Activated naive CD8-positive, alpha-beta T cell treated with anti-CD3 and anti-CD28 coated beads, Interleukin-2, amount 50 U/mL, for 24 hours (primary cell): ENCODE measurements around the gene TNF.
"Not testable (repeated sequence)": the region's sequence is repeated elsewhere in the genome, so short reads cannot be mapped to it uniquely, and the experiment has no call there.

Source experiments
- ATAC-seq: fragments of 150-1000 bp; cut with Tn5 transposase; one replicate; pipeline ENCODE4 v1.10.0; 2021
- DNase-seq: peaks from one replicate; pipeline ENCODE4 v3.0.0; 2021
- H3K27ac Mint-ChIP-seq: one replicate; pipeline ENCODE4 v1.8.0; 2021; ENCODE audit warnings: mild to moderate bottlenecking, mixed read lengths
- H3K27me3 Mint-ChIP-seq: one replicate; pipeline ENCODE4 v1.8.0; 2021; ENCODE audit warnings: mixed read lengths
- H3K36me3 Mint-ChIP-seq: one replicate; pipeline ENCODE4 v1.8.0; 2021; ENCODE audit warnings: low read depth, mixed read lengths
- H3K4me1 Mint-ChIP-seq: one replicate; pipeline ENCODE4 v1.8.0; 2021; ENCODE audit warnings: mixed read lengths
- H3K4me3 Mint-ChIP-seq: one replicate; pipeline ENCODE4 v1.8.0; 2021; ENCODE audit warnings: mild to moderate bottlenecking, moderate library complexity, mixed read lengths
- H3K9me3 Mint-ChIP-seq: one replicate; pipeline ENCODE4 v1.8.0; 2021; ENCODE audit warnings: mixed read lengths

Gene TNF

DNA sequence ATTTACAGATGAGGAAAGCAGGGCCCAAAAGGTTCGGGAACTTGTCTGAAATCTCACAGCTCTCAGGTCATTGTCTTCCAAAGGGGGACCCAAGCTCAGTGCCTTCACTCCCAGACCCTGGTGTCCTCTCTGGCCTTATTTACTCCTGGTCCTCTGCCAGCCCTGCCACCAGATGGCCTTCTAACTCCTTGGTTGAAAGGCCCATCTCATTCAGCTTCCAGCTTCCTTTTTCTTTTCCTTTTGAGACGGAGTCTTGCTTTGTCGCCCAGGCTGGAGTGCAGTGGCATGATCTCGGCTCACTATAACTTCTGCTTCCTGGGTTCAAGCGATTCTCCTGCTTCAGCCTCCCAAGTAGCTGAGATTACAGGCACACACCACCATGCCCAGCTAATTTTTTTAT, 24.0 kb upstream of the TNF start:
- Mint-ChIP-seq H3K4me3 (peak overlapping the region; percentile 48), H3K4me1 (peaks cover 69% of the 10 kb centered on the region), H3K36me3 (peaks cover 22% of the 10 kb centered on the region)
- H3K9me3 Mint-ChIP-seq, H3K27ac Mint-ChIP-seq, H3K27me3 Mint-ChIP-seq: not testable (repeated sequence)
- ATAC-seq (peak; percentile 27), DNase-seq (peak; percentile 63)

GRCh38 chr6:31556307-31556706, 19.1 kb upstream of the TNF start:
- no peak overlapping the region for H3K4me3 Mint-ChIP-seq
- peak overlapping the region; percentile 44 for H3K27ac Mint-ChIP-seq
- peaks cover 33% of the 10 kb centered on the region for H3K36me3 Mint-ChIP-seq

DNA sequence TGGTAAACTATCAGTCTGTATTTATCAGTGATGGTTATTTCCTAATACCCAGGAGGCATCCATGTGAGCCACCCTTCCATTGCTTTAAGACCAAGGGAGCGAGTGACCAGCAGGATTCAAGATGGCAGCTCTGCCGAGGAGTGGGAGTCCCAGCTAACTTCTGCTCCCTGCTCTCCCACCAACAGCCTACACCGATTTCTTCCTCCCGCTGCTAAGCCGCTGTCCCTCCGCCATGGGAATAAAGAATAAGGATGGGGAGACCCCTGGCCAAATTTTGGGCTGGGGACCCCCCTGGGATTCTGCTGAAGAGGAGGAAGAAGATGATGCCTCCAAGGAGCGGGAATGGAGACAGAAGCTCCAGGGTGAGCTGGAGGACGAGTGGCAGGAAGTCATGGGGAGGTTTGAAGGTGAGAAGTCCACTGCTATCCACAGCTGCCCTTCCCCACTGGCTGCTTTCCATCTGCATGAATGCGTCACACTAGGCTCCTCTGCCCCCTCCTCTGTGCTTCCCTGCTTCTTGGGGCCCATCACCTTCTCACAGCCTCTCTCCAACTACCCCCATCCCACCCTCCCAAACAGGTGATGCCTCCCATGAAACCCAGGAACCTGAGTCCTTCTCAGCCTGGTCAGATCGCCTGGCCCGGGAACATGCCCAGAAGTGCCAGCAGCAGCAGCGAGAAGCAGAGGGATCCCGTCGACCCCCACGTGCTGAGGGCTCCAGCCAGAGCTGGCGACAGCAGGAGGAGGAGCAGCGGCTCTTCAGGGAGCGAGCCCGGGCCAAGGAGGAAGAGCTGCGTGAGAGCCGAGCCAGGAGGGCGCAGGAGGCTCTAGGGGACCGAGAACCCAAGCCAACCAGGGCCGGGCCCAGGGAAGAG, 17.7 kb upstream of the TNF start:
- H3K27ac Mint-ChIP-seq = peak overlapping the region; percentile 96
- H3K9me3 Mint-ChIP-seq = no peaks in the 10 kb centered on the region
- H3K4me3 Mint-ChIP-seq = no peak overlapping the region
- peaks cover 84% of the 10 kb centered on the region for H3K4me1 Mint-ChIP-seq
- H3K27me3 Mint-ChIP-seq = peaks cover 4% of the 10 kb centered on the region
- H3K36me3 Mint-ChIP-seq = peaks cover 35% of the 10 kb centered on the region
- no peak for DNase-seq
- ATAC-seq = no peak

More at GRCh38 chr6:31556307-31556706, 19.1 kb upstream of the TNF start:
- ATAC-seq (no peak), DNase-seq (no peak)
- no peaks in the 10 kb centered on the region for H3K9me3 Mint-ChIP-seq
- peaks cover 80% of the 10 kb centered on the region for H3K4me1 Mint-ChIP-seq
- peaks cover 4% of the 10 kb centered on the region for H3K27me3 Mint-ChIP-seq

- peak overlapping the region; percentile 63 for H3K4me3 Mint-ChIP-seq
- peak overlapping the region; percentile 96 for H3K27ac Mint-ChIP-seq
Measured at GRCh38 chr6:31558318-31558625, 17.1 kb upstream of the TNF start.

GRCh38 chr6:31558631-31559500, 16.5 kb upstream of the TNF start:
- Mint-ChIP-seq H3K4me3 (peak overlapping the region; percentile 63), H3K4me1 (peaks cover 92% of the 10 kb centered on the region), H3K27me3 (peaks cover 4% of the 10 kb centered on the region), H3K27ac (peak overlapping the region; percentile 96), H3K9me3 (no peaks in the 10 kb centered on the region), H3K36me3 (peaks cover 39% of the 10 kb centered on the region)
- DNase-seq (peak; percentile 74), ATAC-seq (peak; percentile 55)

More at GRCh38 chr6:31558318-31558625, 17.1 kb upstream of the TNF start:
- Mint-ChIP-seq H3K36me3 (peaks cover 36% of the 10 kb centered on the region), H3K9me3 (no peaks in the 10 kb centered on the region), H3K27me3 (peaks cover 4% of the 10 kb centered on the region), H3K4me1 (peaks cover 88% of the 10 kb centered on the region)
- ATAC-seq = no peak
- no peak for DNase-seq

DNA sequence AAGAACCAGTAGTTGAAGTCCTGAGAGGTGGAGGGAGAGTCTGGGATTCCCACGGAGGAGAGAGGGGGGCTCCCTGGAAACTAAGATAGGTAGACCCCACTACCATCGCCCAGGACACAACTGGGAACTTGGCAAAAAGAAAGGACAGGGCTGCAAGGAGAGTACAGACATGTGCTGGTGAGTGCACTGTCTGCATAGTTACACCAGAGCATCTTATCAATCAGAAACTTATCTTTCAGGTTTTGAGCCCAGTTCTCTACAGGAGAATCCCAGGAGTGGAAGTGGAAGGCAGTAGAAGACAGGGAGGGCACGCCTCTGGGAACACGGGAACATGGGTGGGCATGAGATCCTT, 15.8 kb upstream of the TNF start:
- peaks cover 39% of the 10 kb centered on the region for H3K36me3 Mint-ChIP-seq
- peaks cover 4% of the 10 kb centered on the region for H3K27me3 Mint-ChIP-seq
- peak overlapping the region; percentile 96 for H3K27ac Mint-ChIP-seq
- ATAC-seq (peak; percentile 10), DNase-seq (no peak)
- peak overlapping the region; percentile 63 for H3K4me3 Mint-ChIP-seq
- H3K4me1 Mint-ChIP-seq = peaks cover 88% of the 10 kb centered on the region
- H3K9me3 Mint-ChIP-seq = no peaks in the 10 kb centered on the region

GRCh38 chr6:31559958-31560696, 15.2 kb upstream of the TNF start:
- peaks cover 39% of the 10 kb centered on the region for H3K36me3 Mint-ChIP-seq
- peaks cover 89% of the 10 kb centered on the region for H3K4me1 Mint-ChIP-seq
- H3K27me3 Mint-ChIP-seq = peaks cover 4% of the 10 kb centered on the region
- DNase-seq = peak; percentile 71
- peak; percentile 47 for ATAC-seq
- no peaks in the 10 kb centered on the region for H3K9me3 Mint-ChIP-seq
- peak overlapping the region; percentile 96 for H3K27ac Mint-ChIP-seq
- peak overlapping the region; percentile 63 for H3K4me3 Mint-ChIP-seq

DNA sequence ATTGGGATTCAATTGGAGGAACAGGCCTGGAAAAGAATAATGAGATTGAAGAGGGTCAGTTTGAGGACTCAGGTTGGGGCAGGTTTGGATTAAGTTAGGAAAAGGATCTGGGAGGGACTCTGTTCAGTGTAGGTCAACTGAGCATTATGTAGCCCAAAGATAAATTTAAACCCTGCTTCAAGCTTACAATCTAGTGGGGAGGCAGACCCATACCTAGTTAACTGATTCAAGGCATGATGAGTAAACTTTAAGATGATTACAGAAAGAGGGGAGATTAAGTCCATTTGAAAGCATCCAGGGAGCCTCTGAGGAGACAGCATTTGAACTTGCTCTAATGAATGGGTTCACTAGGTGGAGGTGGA, 14.7 kb upstream of the TNF start:
- Mint-ChIP-seq H3K27ac (peak overlapping the region; percentile 96), H3K4me3 (peak overlapping the region; percentile 63), H3K4me1 (peaks cover 95% of the 10 kb centered on the region), H3K36me3 (peaks cover 45% of the 10 kb centered on the region), H3K9me3 (no peaks in the 10 kb centered on the region), H3K27me3 (peaks cover 4% of the 10 kb centered on the region)
- ATAC-seq (no peak), DNase-seq (no peak)

- DNase-seq = no peak
- peak; percentile 14 for ATAC-seq
- Mint-ChIP-seq H3K4me3 (peak overlapping the region; percentile 46), H3K27me3 (no peaks in the 10 kb centered on the region), H3K27ac (peak overlapping the region; percentile 85), H3K36me3 (peaks cover 20% of the 10 kb centered on the region), H3K9me3 (no peaks in the 10 kb centered on the region), H3K4me1 (peaks cover 86% of the 10 kb centered on the region)
Measured at GRCh38 chr6:31567531-31568370, 7.6 kb upstream of the TNF start.

DNA sequence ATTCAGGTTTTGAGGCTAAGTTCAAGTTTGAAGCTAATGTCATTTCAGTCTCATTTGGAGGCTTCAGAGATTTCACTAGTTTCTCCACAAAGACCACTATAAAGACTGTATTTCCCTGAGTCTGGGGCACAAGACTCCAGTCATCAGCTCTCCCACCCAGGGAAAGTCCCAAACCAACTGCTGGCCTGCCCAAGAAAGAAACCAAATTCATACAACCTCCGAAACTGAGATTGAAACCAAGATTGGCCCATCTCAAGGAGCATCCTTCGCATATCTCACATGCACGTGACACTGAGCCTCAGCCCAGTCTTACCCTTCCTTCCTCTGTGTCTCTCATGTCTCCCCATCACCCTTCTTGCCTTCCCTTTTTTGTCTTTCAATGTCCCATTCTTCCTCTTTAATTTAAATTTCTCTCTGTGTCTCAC, 6.8 kb upstream of the TNF start:
- Mint-ChIP-seq H3K4me3 (peak overlapping the region; percentile 46), H3K4me1 (peaks cover 86% of the 10 kb centered on the region), H3K9me3 (no peaks in the 10 kb centered on the region), H3K27me3 (no peaks in the 10 kb centered on the region), H3K27ac (peak overlapping the region; percentile 85), H3K36me3 (peaks cover 24% of the 10 kb centered on the region)
- ATAC-seq (peak; percentile 66), DNase-seq (peak; percentile 69)

DNA sequence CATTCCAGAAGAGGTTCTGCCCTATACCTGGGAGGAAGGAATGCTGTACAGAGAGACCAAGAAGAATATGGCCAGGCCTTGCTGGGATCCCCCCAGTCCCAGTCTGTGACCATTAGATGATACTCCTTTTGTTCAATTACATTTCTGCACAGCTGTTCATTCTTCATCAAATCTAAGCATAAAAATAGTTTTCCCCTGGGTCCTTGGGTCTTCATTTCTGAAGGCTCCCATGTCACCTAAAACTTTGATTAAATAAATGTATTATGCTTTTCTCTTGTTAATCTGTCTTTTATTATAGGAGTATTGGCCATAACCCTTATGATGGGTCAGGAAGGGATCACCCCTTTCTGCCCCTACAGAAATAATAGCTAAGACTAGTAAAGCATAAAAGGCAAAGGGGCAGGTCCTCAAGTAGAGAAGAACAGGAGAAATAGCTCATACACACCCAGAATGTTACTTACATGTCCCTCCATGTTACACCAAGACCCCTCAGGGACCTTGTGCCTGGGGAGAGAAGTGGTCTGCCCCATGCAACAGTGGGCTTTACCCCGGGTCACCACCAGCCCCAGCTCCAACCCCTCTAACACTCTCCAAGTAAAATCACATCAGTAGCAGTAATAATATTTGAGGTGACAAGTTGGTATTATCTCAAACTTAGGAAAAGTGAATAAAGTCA, 5.4 kb upstream of the TNF start:
- no peaks in the 10 kb centered on the region for H3K9me3 Mint-ChIP-seq
- DNase-seq = no peak
- no peak for ATAC-seq
- H3K4me1 Mint-ChIP-seq = peaks cover 90% of the 10 kb centered on the region
- peak overlapping the region; percentile 72 for H3K27ac Mint-ChIP-seq
- H3K27me3 Mint-ChIP-seq = no peaks in the 10 kb centered on the region
- H3K36me3 Mint-ChIP-seq = peaks cover 24% of the 10 kb centered on the region
- H3K4me3 Mint-ChIP-seq = peak overlapping the region; percentile 10

- peaks cover 37% of the 10 kb centered on the region for H3K36me3 Mint-ChIP-seq
- ATAC-seq (peak; percentile 49), DNase-seq (peak; percentile 82)
- H3K9me3 Mint-ChIP-seq = no peaks in the 10 kb centered on the region
- peak within 1 kb of the TSS; percentile 99 for H3K4me3 Mint-ChIP-seq
- peaks cover 94% of the 10 kb centered on the region for H3K4me1 Mint-ChIP-seq
- H3K27ac Mint-ChIP-seq = peak within 1 kb of the TSS; percentile 97
- no peaks in the 10 kb centered on the region for H3K27me3 Mint-ChIP-seq
Measured at GRCh38 chr6:31572041-31572911, 3.1 kb upstream of the TNF start, which contains the start of gene LTA. TSS of gene LTA (plus strand) at chr6:31572289. CDS start at chr6:31572743, 454 bp downstream.
